Left lung (tissue), 10 donors: ENCODE results near the gene PALM. TPM values are rescaled to one million over a fixed set of nuclear protein-coding genes. Genes with fewer than 3 reads are reported as not detected.
A peak's percentile ranks its signal among the peaks of the same experiment; 100 is the strongest.

Experiments used
- ATAC-seq: fragments of 200-7000 bp; cut with Tn5 transposase; one replicate; pipeline ENCODE4 v1.9.1; 2020; ENCODE audit warnings: moderate library complexity
- DNase-seq, 4 donors: peaks; one replicate each; pipeline ENCODE4 v3.0.0-alpha.2; 2013 to 2020
- H3K27ac ChIP-seq, 2 donors: fragments of 200-600 bp; sonication (generic) in 1 of 2; one replicate each; pipeline versions ENCODE4 v1.5.0 to v1.8.0; 2020 to 2021
- H3K27me3 ChIP-seq, 2 donors: fragments of 200-600 bp; sonication (generic) in 1 of 2; one replicate each; pipeline versions ENCODE4 v1.5.0 to v1.8.0; 2020 to 2021
- H3K36me3 ChIP-seq, 2 donors: fragments of 200-600 bp; sonication (generic) in 1 of 2; one replicate each; pipeline versions ENCODE4 v1.5.0 to v1.8.0; 2020 to 2021
- H3K4me1 ChIP-seq, 2 donors: fragments of 200-600 bp; one replicate each; pipeline ENCODE4 v1.8.0; 2021
- H3K4me3 ChIP-seq, 2 donors: fragments of 200-600 bp; sonication (generic) in 1 of 2; one replicate each; pipeline versions ENCODE4 v1.5.0 to v1.8.0; 2020 to 2021; ENCODE audit warnings: mild to moderate bottlenecking in 1 of 2
- H3K9me3 ChIP-seq, 2 donors: fragments of 200-600 bp; sonication (generic) in 1 of 2; one replicate each; pipeline versions ENCODE4 v1.5.0 to v1.8.0; 2020 to 2021
- intact Hi-C, 2 donors: fragments of 100-400 bp; cut with DNase I; formaldehyde crosslinking; loops; one replicate each; pipeline versions ENCODE4 v1.11.2 to v1.14.2; 2022
- polyA plus RNA-seq, 6 donors: library from polyadenylated mRNA; unstranded; fragments of 120-200 nt; gene quantifications; one replicate each; pipeline ENCODE4 v1.2.1, GENCODE V29; 2013; ENCODE audit not compliant: insufficient read length in 6 of 6
- total RNA-seq, 2 donors: library from RNA; stranded (reverse); fragmentation: NEBNext Ultra II Directional; extraction: Animal tissue kit (Norgen Biotek cat#: 25700); gene quantifications; one replicate each; pipeline ENCODE4 v1.2.1, GENCODE V29; 2021
- TF ChIP-seq, protein P1 (sequence below), 2 donors: fragments of 200-600 bp; sonication (generic) in 1 of 2; IDR thresholded peaks; one replicate each; pipeline versions ENCODE4 v1.5.0 to v1.8.0; 2021; ENCODE audit warnings: antibody characterized with exemption in 2 of 2
- donor health status: DM: no; HTN: yes; CAD: no.
- donor health status: DM: no; HTN: no; CAD: no.

Gene PALM
- total and polyA plus RNA-seq, 8 donors, result 30.2 to 59.7 (median 39.8) TPM

- no peak for DNase-seq
- Histone ChIP-seq H3K4me1 (peaks cover 3 to 26% of the 10 kb centered on the region in 2 donors), H3K4me3 (peak overlapping the region in 1 of 2 donors; percentile 14), H3K9me3 (no peaks in the 10 kb centered on the region), H3K36me3 (no peaks in the 10 kb centered on the region), H3K27me3 (peaks cover under 1 to 14% of the 10 kb centered on the region in 2 donors), H3K27ac (no peak overlapping the region)
- intact Hi-C loops, result no loop called here
- peak; percentile 4 for ATAC-seq
- TF ChIP-seq, protein P1, sequence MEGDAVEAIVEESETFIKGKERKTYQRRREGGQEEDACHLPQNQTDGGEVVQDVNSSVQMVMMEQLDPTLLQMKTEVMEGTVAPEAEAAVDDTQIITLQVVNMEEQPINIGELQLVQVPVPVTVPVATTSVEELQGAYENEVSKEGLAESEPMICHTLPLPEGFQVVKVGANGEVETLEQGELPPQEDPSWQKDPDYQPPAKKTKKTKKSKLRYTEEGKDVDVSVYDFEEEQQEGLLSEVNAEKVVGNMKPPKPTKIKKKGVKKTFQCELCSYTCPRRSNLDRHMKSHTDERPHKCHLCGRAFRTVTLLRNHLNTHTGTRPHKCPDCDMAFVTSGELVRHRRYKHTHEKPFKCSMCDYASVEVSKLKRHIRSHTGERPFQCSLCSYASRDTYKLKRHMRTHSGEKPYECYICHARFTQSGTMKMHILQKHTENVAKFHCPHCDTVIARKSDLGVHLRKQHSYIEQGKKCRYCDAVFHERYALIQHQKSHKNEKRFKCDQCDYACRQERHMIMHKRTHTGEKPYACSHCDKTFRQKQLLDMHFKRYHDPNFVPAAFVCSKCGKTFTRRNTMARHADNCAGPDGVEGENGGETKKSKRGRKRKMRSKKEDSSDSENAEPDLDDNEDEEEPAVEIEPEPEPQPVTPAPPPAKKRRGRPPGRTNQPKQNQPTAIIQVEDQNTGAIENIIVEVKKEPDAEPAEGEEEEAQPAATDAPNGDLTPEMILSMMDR (IDR thresholded peaks at IDR 0.05), result no peak
Measured at GRCh38 chr19:704447-704741, 4.3 kb upstream of the PALM start.

- intact Hi-C loops, result no loop called here
- TF ChIP-seq, protein P1 (IDR thresholded peaks at IDR 0.05), result no peak
Measured at GRCh38 chr19:709196-709964, 645 bp downstream of the PALM start.

DNA sequence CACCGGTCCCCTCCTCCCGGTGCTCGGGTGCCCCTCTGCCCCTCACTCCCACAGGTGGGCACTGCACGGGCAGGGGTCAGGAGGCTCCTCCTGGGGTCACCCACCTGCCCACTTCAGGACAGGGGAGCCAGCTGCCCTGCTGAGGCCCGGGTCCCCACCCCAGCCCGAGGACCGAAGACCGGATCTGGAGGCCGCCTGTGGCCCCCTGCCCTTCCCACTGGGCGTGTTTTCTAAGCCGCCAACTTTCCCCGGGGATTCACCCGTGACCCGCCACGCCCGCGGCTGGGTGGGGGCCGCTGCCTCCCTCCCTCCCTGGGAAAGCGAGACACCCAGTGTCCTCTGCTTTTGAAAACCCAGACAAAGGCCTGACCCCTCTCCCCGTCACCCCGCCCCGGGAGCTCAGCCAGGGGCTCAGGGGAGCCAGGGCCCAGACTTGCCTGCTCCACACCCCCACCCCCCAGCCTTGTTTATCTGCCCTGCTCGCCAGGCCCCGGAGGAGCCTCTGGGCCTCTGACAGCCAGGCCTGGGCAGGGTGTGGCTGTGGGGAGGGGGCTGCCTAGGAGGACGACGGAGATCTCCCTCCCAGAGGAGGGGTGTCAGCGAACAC is 1.3 kb downstream of the PALM start:
- intact Hi-C loops, result no loop called here
- Histone ChIP-seq H3K27ac (peak overlapping the region; percentile 63 to 67), H3K9me3 (no peaks in the 10 kb centered on the region), H3K27me3 (peaks cover 7 to 29% of the 10 kb centered on the region in 2 donors), H3K4me1 (peaks cover 3 to 15% of the 10 kb centered on the region in 2 donors), H3K4me3 (peak overlapping the region; percentile 40 to 47), H3K36me3 (no peaks in the 10 kb centered on the region)
- TF ChIP-seq, protein P1 (IDR thresholded peaks at IDR 0.05), result no peak
- DNase-seq, result no peak
- peak; percentile 22 for ATAC-seq

More at GRCh38 chr19:709196-709964, 645 bp downstream of the PALM start:
- ATAC-seq, result peak; percentile 4
- Histone ChIP-seq H3K36me3 (no peaks in the 10 kb centered on the region), H3K9me3 (no peaks in the 10 kb centered on the region), H3K4me3 (peak overlapping the region; percentile 40 to 47), H3K4me1 (peaks cover 3 to 18% of the 10 kb centered on the region in 2 donors), H3K27ac (peak overlapping the region; percentile 63 to 67), H3K27me3 (peaks cover 7 to 29% of the 10 kb centered on the region in 2 donors)
- no peak for DNase-seq

- no peak for DNase-seq
- TF ChIP-seq, protein P1 (IDR thresholded peaks at IDR 0.05), result no peak
Measured at GRCh38 chr19:710767-711166, 2.0 kb downstream of the PALM start.

DNA sequence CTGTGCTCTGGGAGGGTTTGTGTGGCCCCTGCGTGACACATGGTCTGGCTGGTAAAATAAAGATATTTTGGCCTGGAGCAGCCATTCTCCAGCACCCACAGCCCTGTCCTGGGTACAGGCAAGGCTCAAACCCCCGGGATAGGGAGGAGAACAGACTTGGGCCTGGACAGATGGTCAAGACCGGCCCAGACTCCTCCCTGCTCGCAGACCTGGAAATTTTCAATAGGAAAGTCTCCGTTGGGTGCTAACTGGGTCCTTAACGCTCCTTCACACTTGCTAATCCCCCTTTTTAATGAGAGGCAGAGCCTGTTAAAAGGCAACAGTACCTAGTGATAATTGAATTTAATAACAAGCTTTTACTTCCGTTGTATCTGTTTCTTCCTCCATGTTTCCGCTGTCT is 2.5 kb downstream of the PALM start:
- Histone ChIP-seq H3K36me3 (no peaks in the 10 kb centered on the region), H3K27ac (no peak overlapping the region), H3K4me3 (no peak overlapping the region), H3K9me3 (no peaks in the 10 kb centered on the region), H3K27me3 (peaks cover 7 to 29% of the 10 kb centered on the region in 2 donors), H3K4me1 (peaks cover 3 to 15% of the 10 kb centered on the region in 2 donors)
- DNase-seq (no peak), ATAC-seq (no peak)
- intact Hi-C loops, result no loop called here
- TF ChIP-seq, protein P1 (IDR thresholded peaks at IDR 0.05), result no peak

More at GRCh38 chr19:710767-711166, 2.0 kb downstream of the PALM start:
- intact Hi-C loops, result no loop called here
- H3K9me3 ChIP-seq, result no peaks in the 10 kb centered on the region
- H3K27ac ChIP-seq, result no peak overlapping the region
- no peak for ATAC-seq
- H3K36me3 ChIP-seq, result no peaks in the 10 kb centered on the region
- H3K4me3 ChIP-seq, result peak overlapping the region in 1 of 2 donors; percentile 47
- H3K27me3 ChIP-seq, result peaks cover 7 to 29% of the 10 kb centered on the region in 2 donors
- peaks cover 3 to 15% of the 10 kb centered on the region in 2 donors for H3K4me1 ChIP-seq
